ENCODE measurements around the gene AK2.
A peak's percentile ranks its signal among the peaks of the same experiment; 100 is the strongest.

The AK2 gene

DNA sequence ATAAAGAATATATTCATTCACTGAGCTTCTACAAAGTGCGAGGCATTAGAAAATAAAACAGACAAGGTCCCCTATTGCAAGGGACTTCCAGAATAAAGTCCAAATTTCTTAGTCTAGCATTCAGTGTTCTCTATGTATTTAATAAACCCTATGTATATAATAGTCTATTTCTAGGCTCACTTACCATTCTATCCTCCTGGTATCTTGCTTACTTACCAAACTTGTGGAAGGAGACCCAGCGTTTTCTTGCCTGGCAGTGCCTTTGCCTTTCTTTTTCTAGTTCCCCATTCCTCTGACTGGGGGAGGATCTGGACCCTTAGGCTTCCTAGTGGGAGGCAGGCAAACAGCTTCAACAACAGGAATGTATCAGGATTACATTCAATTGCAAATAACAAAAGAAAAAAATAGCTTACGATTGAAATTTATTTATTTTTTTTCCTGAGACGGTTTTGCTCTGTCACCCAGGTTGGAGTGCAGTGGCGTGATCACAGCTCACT is 71.4 kb downstream of the AK2 start:
- POLR2A ChIA-PET, result interaction anchor here (0.7 to 2.7 kb wide), 16 partner anchors 9 to 117 kb away, joined by 3 to 17 read pairs (median 4); partner anchors contain the start of gene AZIN2
- DNase-seq (ENCODE audit: extremely low spot score), result no peak
- CTCF ChIA-PET, result interaction anchor here (1.0 kb wide), 1 partner anchor 32 kb away, joined by 4 read pairs; no protein-coding TSS in a partner anchor
- TF ChIP-seq NFRKB (IDR thresholded peaks at IDR 0.05), result no peak
- no peak for TF ChIP-seq SP1 (IDR thresholded peaks at IDR 0.05)
- TF ChIP-seq ELF4 (IDR thresholded peaks at IDR 0.05), result no peak
- TF ChIP-seq ZNF384 (IDR thresholded peaks at IDR 0.05), result no peak
- TF ChIP-seq FOXA1 (IDR thresholded peaks at IDR 0.05), result no peak
- TF ChIP-seq LEF1 (IDR thresholded peaks at IDR 0.05; ENCODE audit: borderline replicate concordance), result no peak
- TF ChIP-seq SUZ12 (IDR thresholded peaks at IDR 0.05), result no peak
- no peak for TF ChIP-seq CTBP1 (IDR thresholded peaks at IDR 0.05; ENCODE audit: borderline replicate concordance)
- TF ChIP-seq TARDBP (IDR thresholded peaks at IDR 0.05), result no peak
- TF ChIP-seq FOXM1 (IDR thresholded peaks at IDR 0.05; ENCODE audit: borderline replicate concordance), result no peak
- no peak for TF ChIP-seq ARNT (IDR thresholded peaks at IDR 0.05)
- TF ChIP-seq BHLHE40 (IDR thresholded peaks at IDR 0.05; ENCODE audit: borderline replicate concordance), result no peak
- TF ChIP-seq FOXK2 (IDR thresholded peaks at IDR 0.05), result no peak
- TF ChIP-seq, protein P1, sequence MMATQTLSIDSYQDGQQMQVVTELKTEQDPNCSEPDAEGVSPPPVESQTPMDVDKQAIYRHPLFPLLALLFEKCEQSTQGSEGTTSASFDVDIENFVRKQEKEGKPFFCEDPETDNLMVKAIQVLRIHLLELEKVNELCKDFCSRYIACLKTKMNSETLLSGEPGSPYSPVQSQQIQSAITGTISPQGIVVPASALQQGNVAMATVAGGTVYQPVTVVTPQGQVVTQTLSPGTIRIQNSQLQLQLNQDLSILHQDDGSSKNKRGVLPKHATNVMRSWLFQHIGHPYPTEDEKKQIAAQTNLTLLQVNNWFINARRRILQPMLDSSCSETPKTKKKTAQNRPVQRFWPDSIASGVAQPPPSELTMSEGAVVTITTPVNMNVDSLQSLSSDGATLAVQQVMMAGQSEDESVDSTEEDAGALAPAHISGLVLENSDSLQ (IDR thresholded peaks at IDR 0.05), result no peak
- TF ChIP-seq HDGF (IDR thresholded peaks at IDR 0.05; ENCODE audit: borderline replicate concordance), result no peak
- no peak for TF ChIP-seq L3MBTL2 (conservative IDR thresholded peaks at IDR 0.05)

DNA sequence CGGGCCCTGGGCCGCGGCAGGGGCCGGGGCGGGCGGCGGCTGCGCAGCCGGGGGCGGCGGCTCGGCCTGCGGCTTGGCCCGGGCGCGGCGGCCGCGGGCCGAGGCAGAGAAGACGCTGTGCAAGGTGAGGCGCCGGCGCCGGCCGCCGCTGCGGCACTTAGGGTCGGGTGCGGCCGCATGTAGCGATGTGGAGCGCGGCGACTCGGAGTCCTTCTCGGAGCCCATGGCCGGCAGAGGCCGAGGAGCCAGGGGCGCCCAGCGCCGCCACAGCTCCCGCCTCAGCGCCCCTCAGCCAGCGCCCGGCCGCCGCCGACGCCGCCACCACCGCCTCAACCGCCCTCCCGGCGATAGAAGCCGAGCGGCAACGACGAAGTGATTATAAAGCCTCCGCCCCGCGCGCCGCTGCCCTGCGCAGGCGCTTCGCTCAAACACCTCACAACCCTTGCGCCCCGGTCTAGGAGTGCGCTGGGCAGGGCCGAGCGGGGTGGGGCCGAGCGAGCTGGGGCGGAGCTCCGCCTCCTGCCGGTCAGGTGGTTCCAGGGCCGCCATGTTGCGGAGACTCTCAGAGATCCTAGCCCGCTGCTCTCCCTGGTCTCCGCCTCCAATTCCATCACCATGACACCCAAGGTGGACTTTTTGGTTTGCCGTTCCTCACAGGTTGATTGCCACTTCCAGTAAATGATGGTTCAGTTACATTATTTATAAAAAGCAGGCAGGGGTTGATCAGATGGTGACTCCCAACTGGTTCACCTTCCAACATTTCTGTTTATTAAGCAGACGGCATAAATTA is 72.0 kb downstream of the AK2 start, which contains the start of gene RNF19B:
RNF19B (minus strand) TSS at position 349 of the 790 bp plus-strand sequence; CDS start at position 225, 124 bp downstream.
- ChIA-PET POLR2A (interaction anchor here (0.9 to 2.7 kb wide), 18 partner anchors 8 to 117 kb away, joined by 3 to 17 read pairs (median 4); partner anchors contain the start of gene AZIN2), CTCF (interaction anchor here (0.7 to 1.0 kb wide), 2 partner anchors 32 to 78 kb away, joined by 3 to 4 read pairs; no protein-coding TSS in a partner anchor)
- TF ChIP-seq, protein P1 (IDR thresholded peaks at IDR 0.05), result no peak; the same call in 1 of the 2 replicates
- TF ChIP-seq NFRKB (IDR thresholded peaks at IDR 0.05) (no peak), ZNF384 (IDR thresholded peaks at IDR 0.05) (no peak), ARNT (IDR thresholded peaks at IDR 0.05) (no peak), CTBP1 (IDR thresholded peaks at IDR 0.05; ENCODE audit: borderline replicate concordance) (no peak), LEF1 (IDR thresholded peaks at IDR 0.05; ENCODE audit: borderline replicate concordance) (0 out of 2 replicates have a peak, but pooled peaks have one; percentile 54), SUZ12 (IDR thresholded peaks at IDR 0.05) (no peak), HDGF (IDR thresholded peaks at IDR 0.05; ENCODE audit: borderline replicate concordance) (no peak), ELF4 (IDR thresholded peaks at IDR 0.05) (no peak), L3MBTL2 (conservative IDR thresholded peaks at IDR 0.05) (peak; percentile 60), FOXA1 (IDR thresholded peaks at IDR 0.05) (no peak), FOXK2 (IDR thresholded peaks at IDR 0.05) (no peak), TARDBP (IDR thresholded peaks at IDR 0.05) (no peak), FOXM1 (IDR thresholded peaks at IDR 0.05; ENCODE audit: borderline replicate concordance) (no peak)
- DNase-seq (ENCODE audit: extremely low spot score), result peak; percentile 99

DNA sequence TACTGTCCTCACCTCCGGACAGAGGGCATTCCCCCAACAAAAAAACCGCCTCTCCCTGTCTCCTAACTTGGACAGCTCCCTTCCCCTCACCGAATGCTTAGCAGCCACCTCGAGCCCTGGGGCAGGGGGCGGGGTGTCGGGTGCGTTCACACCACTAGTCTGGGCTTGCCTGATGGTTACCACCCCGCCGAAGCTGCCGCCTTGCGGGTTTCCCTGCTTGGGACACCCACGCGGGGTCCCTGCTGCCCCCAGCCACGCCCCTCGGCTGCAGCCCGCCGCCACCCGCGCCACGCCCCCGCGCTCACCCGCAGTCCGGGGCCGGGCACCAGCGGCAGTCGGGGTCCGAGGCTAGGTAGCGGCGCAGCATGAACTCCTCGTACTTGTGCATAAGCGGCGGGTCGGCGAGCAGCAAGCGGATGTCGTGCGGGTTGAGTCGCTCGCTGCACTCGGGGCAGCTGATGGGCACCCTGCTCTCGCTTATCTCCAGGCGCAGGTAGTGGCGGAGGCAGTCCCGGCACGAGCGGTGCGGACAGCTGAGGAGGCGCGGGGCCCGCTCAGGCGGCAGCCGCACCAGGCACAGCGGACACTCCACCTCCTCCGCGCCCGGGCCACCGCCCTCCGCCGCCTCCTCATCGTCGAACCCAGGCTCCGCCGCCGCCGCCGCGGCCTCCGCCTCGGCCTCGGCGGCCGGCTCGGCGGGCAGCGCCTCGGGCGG is 72.8 kb downstream of the AK2 start:
- ChIA-PET CTCF (interaction anchor here (0.6 to 1.1 kb wide), 2 partner anchors 30 to 293 kb away, joined by 3 to 5 read pairs; no protein-coding TSS in a partner anchor), POLR2A (interaction anchor here (0.9 to 2.7 kb wide), 15 partner anchors 8 to 118 kb away, joined by 3 to 17 read pairs (median 4); no protein-coding TSS in a partner anchor)
- TF ChIP-seq HDGF (IDR thresholded peaks at IDR 0.05; ENCODE audit: borderline replicate concordance), result 0 out of 2 replicates have a peak, but pooled peaks have one; percentile 25
- TF ChIP-seq CTBP1 (IDR thresholded peaks at IDR 0.05; ENCODE audit: borderline replicate concordance), result no peak
- peak; percentile 50; the same call in 1 of the 2 replicates for TF ChIP-seq L3MBTL2 (conservative IDR thresholded peaks at IDR 0.05)
- TF ChIP-seq ZNF384 (IDR thresholded peaks at IDR 0.05), result peak; percentile 51
- peak; percentile 81 for DNase-seq (ENCODE audit: extremely low spot score)

DNA sequence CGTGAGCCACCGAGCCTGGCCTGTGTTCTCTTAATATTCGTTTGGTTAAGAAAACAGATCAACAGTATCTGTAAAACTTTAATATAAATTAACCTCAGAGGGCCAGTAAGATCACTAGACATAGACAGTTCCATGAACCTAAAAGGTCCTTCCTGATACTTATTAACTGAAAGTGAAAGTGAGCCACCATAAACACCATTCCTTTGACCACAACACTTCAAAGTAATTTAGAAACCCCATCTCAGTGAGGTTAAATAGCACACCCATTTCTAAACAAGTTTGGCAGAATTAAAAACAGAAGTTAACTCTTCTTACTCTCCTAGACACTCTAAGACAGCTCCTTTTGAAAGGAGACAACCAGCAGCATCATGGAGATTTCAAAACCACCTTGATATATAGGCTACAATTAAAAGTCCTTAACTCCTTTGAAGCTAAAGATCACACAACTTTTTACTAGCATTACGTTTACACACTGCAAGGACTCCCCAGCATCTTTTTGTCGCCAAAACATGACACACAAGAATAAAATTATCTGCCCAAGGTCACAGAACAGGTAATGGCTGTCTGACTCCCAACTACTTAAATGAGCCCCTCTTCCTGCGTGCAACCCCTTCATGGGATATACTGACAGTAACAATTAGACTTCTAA is 74.3 kb downstream of the AK2 start:
- no peak for TF ChIP-seq BHLHE40 (IDR thresholded peaks at IDR 0.05; ENCODE audit: borderline replicate concordance)
- no peak for TF ChIP-seq ARNT (IDR thresholded peaks at IDR 0.05)
- TF ChIP-seq SUZ12 (IDR thresholded peaks at IDR 0.05), result no peak
- TF ChIP-seq CTBP1 (IDR thresholded peaks at IDR 0.05; ENCODE audit: borderline replicate concordance), result no peak
- TF ChIP-seq NFRKB (IDR thresholded peaks at IDR 0.05), result no peak
- no peak for TF ChIP-seq SP1 (IDR thresholded peaks at IDR 0.05)
- TF ChIP-seq, protein P1 (IDR thresholded peaks at IDR 0.05), result no peak
- TF ChIP-seq HDGF (IDR thresholded peaks at IDR 0.05; ENCODE audit: borderline replicate concordance), result no peak
- no peak for TF ChIP-seq FOXA1 (IDR thresholded peaks at IDR 0.05)
- no peak for TF ChIP-seq FOXK2 (IDR thresholded peaks at IDR 0.05)
- TF ChIP-seq TARDBP (IDR thresholded peaks at IDR 0.05), result no peak
- TF ChIP-seq ELF4 (IDR thresholded peaks at IDR 0.05), result no peak
- no peak for TF ChIP-seq LEF1 (IDR thresholded peaks at IDR 0.05; ENCODE audit: borderline replicate concordance)
- no peak for TF ChIP-seq L3MBTL2 (conservative IDR thresholded peaks at IDR 0.05)
- TF ChIP-seq FOXM1 (IDR thresholded peaks at IDR 0.05; ENCODE audit: borderline replicate concordance), result no peak
- TF ChIP-seq ZNF384 (IDR thresholded peaks at IDR 0.05), result no peak
- CTCF ChIA-PET, result no interaction called here
- POLR2A ChIA-PET, result interaction anchor here (0.6 to 2.7 kb wide), 2 partner anchors 10 to 114 kb away, joined by 3 to 17 read pairs; no protein-coding TSS in a partner anchor
- DNase-seq (ENCODE audit: extremely low spot score), result no peak
